HepG2 (cell line): Measurements from ENCODE around the gene ACYP2. TPM values are rescaled to one million over a fixed set of nuclear protein-coding genes. Genes with fewer than 3 reads are reported as not detected.
A peak's percentile ranks its signal among the peaks of the same experiment; 100 is the strongest.

Experiments
- CBX2 ChIP-seq, 2 experiments: fragments of 200-600 bp in 1 of 2; sonication (generic); formaldehyde crosslinking in 1 of 2; IDR thresholded peaks; 2 replicates each; pipeline versions ENCODE4 v1.7.0 to v1.8.1; 2018 to 2022; ENCODE audit warnings: low read depth in 2 of 2, low read length in 1 of 2, mild to moderate bottlenecking in 1 of 2, missing genetic modification reagents in 1 of 2
- HMGXB3 ChIP-seq: sonication (generic); formaldehyde crosslinking; IDR thresholded peaks from 2 replicates; pipeline ENCODE4 v1.4.0; 2020; ENCODE audit warnings: missing genetic modification reagents, borderline replicate concordance
- KAT7 ChIP-seq: IDR thresholded peaks from 2 replicates; pipeline ENCODE4 v1.6.1; 2018; ENCODE audit warnings: borderline replicate concordance, missing compliant biosample characterization
- MTF2 ChIP-seq: sonication (generic); formaldehyde crosslinking; IDR thresholded peaks from 2 replicates; pipeline ENCODE4 v1.5.0; 2020; ENCODE audit warnings: missing genetic modification reagents, borderline replicate concordance
- PHF5A ChIP-seq: IDR thresholded peaks from one replicate; pipeline ENCODE4 v1.6.1; 2018; ENCODE audit warnings: low read depth, missing genetic modification reagents; ENCODE audit not compliant: unreplicated experiment
- PITX1 ChIP-seq: sonication (generic); formaldehyde crosslinking; IDR thresholded peaks from 2 replicates; pipeline ENCODE4 v1.5.1; 2020; ENCODE audit warnings: mild to moderate bottlenecking, missing genetic modification reagents
- ZBTB20 ChIP-seq: sonication (generic); formaldehyde crosslinking; IDR thresholded peaks from 2 replicates; pipeline ENCODE4 v1.8.1; 2023; ENCODE audit warnings: missing genetic modification reagents, low read depth, mild to moderate bottlenecking, borderline replicate concordance
- ZBTB37 ChIP-seq: sonication (generic); formaldehyde crosslinking; IDR thresholded peaks from 2 replicates; pipeline ENCODE4 v1.4.0; 2020; ENCODE audit warnings: mild to moderate bottlenecking, missing genetic modification reagents
- ZNF484 ChIP-seq: sonication (generic); formaldehyde crosslinking; IDR thresholded peaks from 2 replicates; pipeline ENCODE4 v1.5.1; 2020; ENCODE audit warnings: mild to moderate bottlenecking, low read depth, missing genetic modification reagents, borderline replicate concordance
- ZNF660 ChIP-seq: sonication (generic); formaldehyde crosslinking; IDR thresholded peaks from 2 replicates; pipeline ENCODE4 v1.5.1; 2020; ENCODE audit warnings: mild to moderate bottlenecking, low read depth, missing genetic modification reagents, borderline replicate concordance
- ZNF710 ChIP-seq: sonication (generic); formaldehyde crosslinking; IDR thresholded peaks from 2 replicates; pipeline ENCODE4 v1.5.0; 2020; ENCODE audit warnings: mild to moderate bottlenecking, missing genetic modification reagents, borderline replicate concordance
- ZNF768 ChIP-seq: sonication (generic); formaldehyde crosslinking; IDR thresholded peaks from 2 replicates; pipeline ENCODE4 v1.4.0; 2020; ENCODE audit warnings: missing genetic modification reagents
- polyA plus RNA-seq, 8 experiments: library from polyadenylated mRNA; depleted of rRNA in 3 of 8; stranded (reverse) in 7 of 8; unstranded in 1 of 8; fragments of >200 nt; fragmentation: Illumina TruSeq in 4 of 8; extraction: Trizol in 4 of 8; gene quantifications; 2 replicates each; pipeline versions ENCODE4 v1.2.1 to v1.2.3, GENCODE V29; 2011 to 2016; ENCODE audit warnings: low read depth in 4 of 8, missing spikeins in 1 of 8, mixed read lengths in 1 of 8; ENCODE audit not compliant: insufficient read depth in 1 of 8
- total RNA-seq, 5 experiments: library from RNA; depleted of rRNA; stranded (reverse); fragments of >200 nt; fragmentation: Illumina TruSeq; extraction: Trizol; gene quantifications; 2 replicates each; pipeline ENCODE4 v1.2.3, GENCODE V29; 2016; ENCODE audit warnings: low read depth in 1 of 5
- TF ChIP-seq, protein P1 (sequence below): sonication (generic); formaldehyde crosslinking; IDR thresholded peaks from 2 replicates; pipeline ENCODE4; 2020; ENCODE audit warnings: missing genetic modification reagents, mild to moderate bottlenecking, borderline replicate concordance
- TF ChIP-seq, protein P2 (sequence below): sonication (generic); formaldehyde crosslinking; IDR thresholded peaks from 2 replicates; pipeline ENCODE4 v1.5.0; 2020; ENCODE audit warnings: mild to moderate bottlenecking, missing genetic modification reagents
- TF ChIP-seq, protein P3 (sequence below): IDR thresholded peaks from 2 replicates; pipeline ENCODE4 v1.6.1; 2016

The ACYP2 gene
- total and polyA plus RNA-seq, 2 of the 13 experiments (the other 11 are each of a cell fraction or from before 2014, with no cell fraction given): 12.3 to 12.7 TPM

GRCh38 chr2:54207666-54208195 lies 92.3 kb downstream of the ACYP2 start (continued):
- TF ChIP-seq, protein P1, sequence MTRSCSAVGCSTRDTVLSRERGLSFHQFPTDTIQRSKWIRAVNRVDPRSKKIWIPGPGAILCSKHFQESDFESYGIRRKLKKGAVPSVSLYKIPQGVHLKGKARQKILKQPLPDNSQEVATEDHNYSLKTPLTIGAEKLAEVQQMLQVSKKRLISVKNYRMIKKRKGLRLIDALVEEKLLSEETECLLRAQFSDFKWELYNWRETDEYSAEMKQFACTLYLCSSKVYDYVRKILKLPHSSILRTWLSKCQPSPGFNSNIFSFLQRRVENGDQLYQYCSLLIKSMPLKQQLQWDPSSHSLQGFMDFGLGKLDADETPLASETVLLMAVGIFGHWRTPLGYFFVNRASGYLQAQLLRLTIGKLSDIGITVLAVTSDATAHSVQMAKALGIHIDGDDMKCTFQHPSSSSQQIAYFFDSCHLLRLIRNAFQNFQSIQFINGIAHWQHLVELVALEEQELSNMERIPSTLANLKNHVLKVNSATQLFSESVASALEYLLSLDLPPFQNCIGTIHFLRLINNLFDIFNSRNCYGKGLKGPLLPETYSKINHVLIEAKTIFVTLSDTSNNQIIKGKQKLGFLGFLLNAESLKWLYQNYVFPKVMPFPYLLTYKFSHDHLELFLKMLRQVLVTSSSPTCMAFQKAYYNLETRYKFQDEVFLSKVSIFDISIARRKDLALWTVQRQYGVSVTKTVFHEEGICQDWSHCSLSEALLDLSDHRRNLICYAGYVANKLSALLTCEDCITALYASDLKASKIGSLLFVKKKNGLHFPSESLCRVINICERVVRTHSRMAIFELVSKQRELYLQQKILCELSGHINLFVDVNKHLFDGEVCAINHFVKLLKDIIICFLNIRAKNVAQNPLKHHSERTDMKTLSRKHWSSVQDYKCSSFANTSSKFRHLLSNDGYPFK: no peak
- TF ChIP-seq PITX1 (CRISPR knock-in tag): peak; percentile 91
- TF ChIP-seq ZBTB37 (CRISPR knock-in tag): no peak
- TF ChIP-seq ZBTB20 (CRISPR knock-in tag): no peak; the same call in 1 of the 2 replicates
- TF ChIP-seq, protein P2, sequence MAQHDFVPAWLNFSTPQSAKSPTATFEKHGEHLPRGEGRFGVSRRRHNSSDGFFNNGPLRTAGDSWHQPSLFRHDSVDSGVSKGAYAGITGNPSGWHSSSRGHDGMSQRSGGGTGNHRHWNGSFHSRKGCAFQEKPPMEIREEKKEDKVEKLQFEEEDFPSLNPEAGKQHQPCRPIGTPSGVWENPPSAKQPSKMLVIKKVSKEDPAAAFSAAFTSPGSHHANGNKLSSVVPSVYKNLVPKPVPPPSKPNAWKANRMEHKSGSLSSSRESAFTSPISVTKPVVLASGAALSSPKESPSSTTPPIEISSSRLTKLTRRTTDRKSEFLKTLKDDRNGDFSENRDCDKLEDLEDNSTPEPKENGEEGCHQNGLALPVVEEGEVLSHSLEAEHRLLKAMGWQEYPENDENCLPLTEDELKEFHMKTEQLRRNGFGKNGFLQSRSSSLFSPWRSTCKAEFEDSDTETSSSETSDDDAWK: no peak
- TF ChIP-seq HMGXB3 (CRISPR knock-in tag): no peak
- no peak for TF ChIP-seq ZNF660 (CRISPR knock-in tag)
- TF ChIP-seq PHF5A (CRISPR knock-in tag): no peak
- TF ChIP-seq ZNF768 (CRISPR knock-in tag): no peak
- no peak for TF ChIP-seq CBX2 (IDR thresholded peaks at IDR 0.05; ENCODE audit: low read depth, low read length)
- no peak for TF ChIP-seq CBX2 (CRISPR knock-in tag; IDR thresholded peaks at IDR 0.05; ENCODE audit: low read depth)
- TF ChIP-seq ZNF710: 0 out of 2 replicates have a peak, but pooled peaks have one; percentile 68
- TF ChIP-seq KAT7: no peak
- TF ChIP-seq, protein P3, sequence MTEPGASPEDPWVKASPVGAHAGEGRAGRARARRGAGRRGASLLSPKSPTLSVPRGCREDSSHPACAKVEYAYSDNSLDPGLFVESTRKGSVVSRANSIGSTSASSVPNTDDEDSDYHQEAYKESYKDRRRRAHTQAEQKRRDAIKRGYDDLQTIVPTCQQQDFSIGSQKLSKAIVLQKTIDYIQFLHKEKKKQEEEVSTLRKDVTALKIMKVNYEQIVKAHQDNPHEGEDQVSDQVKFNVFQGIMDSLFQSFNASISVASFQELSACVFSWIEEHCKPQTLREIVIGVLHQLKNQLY (CRISPR knock-in tag): 0 out of 2 replicates have a peak, but pooled peaks have one; percentile 34
- TF ChIP-seq MTF2: 0 out of 2 replicates have a peak, but pooled peaks have one; percentile 45
- TF ChIP-seq ZNF484 (CRISPR knock-in tag): no peak
